ENCODE results near the gene ANKRD2. TPM values are rescaled to one million over a fixed set of nuclear protein-coding genes. Genes with fewer than 3 reads are reported as not detected.

The ANKRD2 gene
- total RNA-seq, 1 donor from 2014 or later = 138 TPM

- no peak for DNase-seq (ENCODE audit: low spot score)
- intact Hi-C loops (cut with DNase I) = no loop called here
Measured at GRCh38 chr10:97618733-97619132, 46.2 kb downstream of the ANKRD2 start.

DNA sequence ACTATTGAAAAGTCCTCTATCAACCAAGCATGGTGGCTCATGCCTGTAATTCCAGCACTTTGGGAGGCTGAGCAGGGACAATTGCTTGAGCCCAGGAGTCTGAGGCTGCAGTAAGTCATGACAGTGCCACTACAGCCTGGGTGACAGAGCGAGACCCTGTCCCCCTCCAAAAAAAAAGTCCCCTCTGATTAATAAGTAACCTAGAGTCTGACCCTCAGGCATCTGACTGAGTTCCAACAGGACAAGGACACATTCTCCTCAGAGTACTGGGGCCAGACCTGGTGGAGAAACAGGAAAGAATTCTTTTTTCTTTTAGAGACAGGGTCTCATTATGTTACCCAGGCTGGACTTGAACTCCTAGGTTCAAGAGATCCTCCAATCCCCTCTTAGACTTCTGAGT lies 50.7 kb downstream of the ANKRD2 start:
- DNase-seq (ENCODE audit: low spot score) = no peak
- intact Hi-C loops (cut with DNase I) = no loop called here

- intact Hi-C loops (cut with DNase I) = no loop called here
- no peak for DNase-seq (ENCODE audit: low spot score)
Measured at GRCh38 chr10:97627731-97628130, 55.2 kb downstream of the ANKRD2 start.

GRCh38 chr10:97628228-97628627 lies 55.6 kb downstream of the ANKRD2 start:
- DNase-seq (ENCODE audit: low spot score) = no peak

DNA sequence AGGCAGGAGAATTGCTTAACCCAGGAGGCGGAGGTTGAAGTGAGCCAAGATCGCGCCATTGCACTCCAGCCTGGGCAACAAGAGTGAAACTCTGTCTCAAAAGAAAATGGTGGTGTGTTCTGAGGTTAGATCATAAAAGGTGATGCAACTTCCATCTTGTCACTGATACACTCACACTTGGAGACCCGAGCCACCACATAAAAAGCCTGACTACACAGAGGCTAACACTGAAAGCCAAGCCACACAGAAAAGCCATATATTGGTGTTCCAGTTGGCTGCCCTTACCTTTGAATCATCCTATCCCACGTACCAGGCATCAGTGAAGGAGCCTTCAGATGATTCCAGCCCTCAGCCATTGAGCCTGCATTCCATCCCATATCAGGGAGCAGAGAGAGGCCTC lies 56.7 kb downstream of the ANKRD2 start:
- DNase-seq (ENCODE audit: low spot score) = no peak
- intact Hi-C loops (cut with DNase I) = no loop called here

More at GRCh38 chr10:97628228-97628627, 55.6 kb downstream of the ANKRD2 start:
- intact Hi-C loops (cut with DNase I) = no loop called here

DNA sequence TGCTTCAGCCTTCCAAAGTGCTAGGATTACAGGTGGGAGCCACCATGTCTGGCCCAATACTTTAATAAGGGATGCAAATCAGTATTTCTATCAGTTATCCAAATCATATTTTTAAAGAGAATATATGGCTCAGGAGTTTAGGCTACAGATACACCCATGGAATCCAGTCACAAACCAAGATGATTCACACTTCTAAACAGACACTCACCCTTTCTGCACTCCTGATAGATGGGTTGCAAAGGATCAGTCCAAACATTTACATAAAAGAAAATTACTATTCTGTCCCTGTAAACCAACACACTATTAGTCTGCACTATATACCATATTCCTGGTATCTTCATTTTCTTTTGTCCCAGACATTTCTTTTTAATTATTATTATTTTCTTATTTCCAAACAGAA lies 58.5 kb downstream of the ANKRD2 start:
- intact Hi-C loops (cut with DNase I) = loop anchor here (10.0 kb wide), 1 partner anchor 54 kb away; the partner anchor contains the start of gene AVPI1
- no peak for DNase-seq (ENCODE audit: low spot score)

- peak; percentile 94 for DNase-seq (ENCODE audit: low spot score)
- intact Hi-C loops (cut with DNase I) = loop anchor here (10.0 kb wide), 1 partner anchor 52 kb away; the partner anchor contains the start of gene AVPI1
Measured at GRCh38 chr10:97632949-97633884, 60.6 kb downstream of the ANKRD2 start, which contains the start of gene MORN4. MORN4 (minus strand) TSS chr10:97633500; CDS start chr10:97619653, 13,847 bp downstream.

Other genes with a start within 250 kb of the ANKRD2 start
- 4.8 TPM for gene FRAT2, start 238.1 kb upstream of the ANKRD2 start, total RNA-seq
- 23.5 TPM for gene RRP12, start 171.4 kb upstream of the ANKRD2 start, total RNA-seq
- gene PGAM1, start 146.6 kb upstream of the ANKRD2 start, total RNA-seq = 331 TPM
- 15.8 TPM for gene EXOSC1, start 126.8 kb upstream of the ANKRD2 start, total RNA-seq
- 25.5 TPM for gene ZDHHC16, start 126.6 kb upstream of the ANKRD2 start, total RNA-seq
- 46.7 TPM for gene MMS19, start 74.4 kb upstream of the ANKRD2 start, total RNA-seq
- 25.5 TPM for gene UBTD1, start 73.9 kb upstream of the ANKRD2 start, total RNA-seq
- 20.4 TPM for gene HOGA1, start 11.6 kb downstream of the ANKRD2 start, total RNA-seq
- 0.51 TPM for gene C10orf62, start 16.9 kb downstream of the ANKRD2 start, total RNA-seq
- 17.7 TPM for gene MORN4, start 60.7 kb downstream of the ANKRD2 start, total RNA-seq
- gene PI4K2A, start 67.9 kb downstream of the ANKRD2 start, total RNA-seq = 18.0 TPM
- 6.3 TPM for gene AVPI1, start 114.5 kb downstream of the ANKRD2 start, total RNA-seq
- 8.6 TPM for gene MARVELD1, start 141.0 kb downstream of the ANKRD2 start, total RNA-seq
- gene ZFYVE27, start 164.3 kb downstream of the ANKRD2 start, total RNA-seq = 19.8 TPM
- gene SFRP5, start 199.2 kb downstream of the ANKRD2 start, total RNA-seq = 3.2 TPM

Data from cardiac septum (tissue), 1 donor.